ENCODE measurements around the gene CLEC16A.

Gene CLEC16A

DNA sequence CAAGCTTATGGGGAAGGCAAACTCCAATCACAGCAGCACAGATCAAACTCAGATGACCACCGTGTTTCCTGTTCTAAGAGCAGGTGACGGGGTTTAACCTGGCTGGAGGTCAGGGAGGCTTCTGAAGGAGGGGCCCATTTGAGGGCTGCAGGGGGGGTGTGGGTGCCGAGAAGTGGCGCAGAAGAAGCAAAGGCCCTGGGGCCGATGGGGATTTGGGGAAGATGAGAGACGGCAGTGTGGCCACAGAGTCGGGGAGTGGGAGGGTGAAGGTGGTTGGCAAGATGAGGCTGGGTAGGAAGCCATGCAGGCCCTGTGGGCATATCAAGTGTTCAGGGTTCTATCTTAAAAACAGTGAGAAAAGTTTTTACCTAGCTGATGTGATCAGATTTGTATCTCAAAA lies 122.9 kb downstream of the CLEC16A start:
- no peak for DNase-seq

DNA sequence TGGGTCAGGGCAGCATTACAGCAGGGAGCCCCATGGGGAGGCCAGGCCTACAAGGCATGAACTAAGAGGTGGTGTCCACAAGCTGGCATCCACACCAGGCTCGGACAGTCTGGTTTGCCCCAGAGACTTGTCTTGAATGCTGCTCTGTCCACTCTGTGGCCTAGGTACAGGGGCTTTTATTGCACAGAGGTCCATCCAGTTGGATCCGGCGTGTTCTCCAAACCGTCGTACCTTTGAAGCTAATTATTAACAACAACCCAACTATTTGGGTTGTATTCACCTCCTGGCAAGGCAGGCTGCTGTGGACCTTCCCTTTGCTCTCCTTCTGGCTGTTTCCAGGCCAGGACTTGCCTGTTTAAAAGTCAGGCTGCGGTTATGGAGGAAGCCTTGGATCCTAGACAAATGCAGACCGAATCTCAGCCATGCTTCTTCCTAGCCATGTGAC lies 123.4 kb downstream of the CLEC16A start:
- no peak for DNase-seq

DNA sequence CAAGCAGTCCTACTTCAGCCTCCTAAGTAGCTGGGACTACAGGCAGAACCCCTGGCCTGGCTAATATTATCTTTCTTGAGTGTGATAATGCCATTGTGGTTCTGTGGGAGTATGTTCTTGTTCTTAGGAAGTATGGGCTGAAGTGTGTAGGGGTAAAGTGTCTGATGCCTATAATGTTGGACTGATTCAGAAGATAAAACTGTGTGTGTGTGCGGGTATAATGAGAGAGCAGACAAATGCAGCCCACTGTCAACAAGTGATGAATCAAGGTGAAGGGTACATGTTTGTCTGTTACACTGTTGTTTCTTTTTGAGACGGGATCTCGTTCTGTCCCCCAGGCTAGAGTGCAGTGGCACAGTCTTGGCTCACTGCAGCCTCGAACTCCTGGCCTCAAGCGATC lies 127.5 kb downstream of the CLEC16A start:
- DNase-seq, result no peak

DNA sequence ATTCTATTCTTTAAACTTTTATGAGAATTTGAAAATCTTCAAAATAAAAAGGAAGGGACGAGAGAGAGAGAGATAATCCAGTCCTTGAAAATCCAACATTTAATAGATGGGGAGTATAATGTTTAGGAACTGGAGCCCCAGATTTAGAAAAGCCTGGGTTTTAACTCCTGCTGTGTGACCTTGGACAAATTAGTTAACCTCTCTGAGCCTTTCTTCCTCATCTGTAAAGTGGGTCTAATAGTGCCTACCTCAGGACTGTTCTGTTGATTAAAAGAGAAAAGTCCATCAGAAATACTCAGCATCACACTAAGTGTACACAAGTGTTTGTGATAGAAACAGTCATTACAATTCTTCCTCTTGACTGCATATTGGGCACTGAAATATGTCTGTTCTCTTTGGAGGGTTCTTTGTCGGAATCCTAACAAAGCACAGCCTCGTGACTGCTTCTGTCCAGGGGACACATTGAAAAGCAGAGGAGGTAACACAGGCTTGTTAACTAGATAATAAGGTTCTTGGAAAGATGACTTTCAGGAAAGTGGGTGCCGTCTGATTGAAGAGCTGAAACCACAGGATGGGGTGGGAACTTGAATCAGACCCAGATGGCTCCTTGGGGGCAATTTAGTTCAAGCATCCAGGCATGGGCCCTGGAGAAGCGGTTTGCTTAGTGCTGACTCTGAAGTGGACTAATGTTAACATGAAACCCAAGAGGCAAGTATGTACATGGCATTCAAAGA lies 128.2 kb downstream of the CLEC16A start:
- no peak for DNase-seq

DNA sequence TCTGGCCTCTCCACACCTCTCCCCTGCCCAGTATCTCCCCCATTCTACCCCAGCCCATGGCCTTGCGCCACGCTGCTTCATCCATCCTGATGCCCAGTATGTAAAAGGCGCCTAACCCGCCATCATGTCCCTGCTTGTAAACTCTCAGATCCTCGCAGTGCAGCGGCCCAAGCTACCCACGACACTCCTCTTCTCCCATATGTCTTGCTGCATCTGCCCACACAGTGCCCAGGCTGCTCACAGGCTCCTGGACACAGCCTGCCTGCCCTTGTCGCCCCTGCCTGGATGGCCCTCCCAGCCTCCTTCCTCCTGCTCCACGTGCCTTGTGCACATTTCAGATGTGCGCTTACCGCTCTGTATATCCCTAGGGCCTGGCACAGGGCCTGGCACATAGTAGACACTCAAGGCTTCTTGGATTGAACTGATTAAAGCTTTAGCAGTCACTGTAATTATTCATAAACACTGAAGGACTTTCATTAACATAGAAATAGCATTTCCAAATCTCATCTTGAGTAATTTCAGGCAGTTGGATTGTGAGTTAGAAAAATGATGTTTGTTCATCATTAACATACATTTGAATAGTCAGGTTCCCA lies 129.1 kb downstream of the CLEC16A start:
- no peak for DNase-seq

DNA sequence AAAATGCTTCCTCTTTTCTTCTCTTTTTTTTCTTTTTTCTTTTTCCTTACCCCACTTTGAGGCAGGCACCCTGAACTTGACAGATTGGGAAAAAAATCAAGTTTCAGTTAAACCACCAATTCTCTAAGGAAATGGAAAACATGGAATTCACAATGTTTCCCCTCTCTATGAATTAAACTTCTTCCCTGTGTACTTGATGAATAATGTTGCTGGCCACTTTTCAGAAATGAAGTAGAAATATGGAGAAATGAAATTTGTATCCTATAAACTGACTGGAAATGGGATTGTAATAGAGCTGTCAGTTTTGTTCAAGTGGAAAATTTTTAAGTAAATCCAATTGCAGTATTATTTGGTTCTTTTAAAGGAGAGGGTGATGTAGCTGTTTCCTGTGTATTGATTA lies 129.8 kb downstream of the CLEC16A start:
- DNase-seq, result no peak

DNA sequence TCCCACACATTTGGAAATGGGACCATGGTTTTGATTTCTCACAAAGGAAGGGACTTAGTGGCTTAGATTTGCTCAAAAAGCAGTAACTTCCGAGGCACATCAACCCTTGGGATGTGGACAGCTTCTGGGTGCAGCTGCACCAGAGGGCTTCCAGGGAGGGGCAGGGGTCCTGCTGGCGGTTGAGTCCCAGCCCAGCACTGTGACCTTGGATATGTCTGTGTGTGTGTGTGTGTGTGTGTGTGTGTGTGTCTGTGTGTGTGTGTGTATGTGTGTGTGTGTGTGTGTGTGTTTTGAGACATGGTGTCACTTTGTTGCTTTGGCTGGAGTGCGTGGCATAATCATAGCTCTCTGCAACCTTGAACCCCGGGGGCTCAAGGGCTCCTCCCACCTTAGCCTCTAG lies 130.8 kb downstream of the CLEC16A start:
- no peak for DNase-seq

DNA sequence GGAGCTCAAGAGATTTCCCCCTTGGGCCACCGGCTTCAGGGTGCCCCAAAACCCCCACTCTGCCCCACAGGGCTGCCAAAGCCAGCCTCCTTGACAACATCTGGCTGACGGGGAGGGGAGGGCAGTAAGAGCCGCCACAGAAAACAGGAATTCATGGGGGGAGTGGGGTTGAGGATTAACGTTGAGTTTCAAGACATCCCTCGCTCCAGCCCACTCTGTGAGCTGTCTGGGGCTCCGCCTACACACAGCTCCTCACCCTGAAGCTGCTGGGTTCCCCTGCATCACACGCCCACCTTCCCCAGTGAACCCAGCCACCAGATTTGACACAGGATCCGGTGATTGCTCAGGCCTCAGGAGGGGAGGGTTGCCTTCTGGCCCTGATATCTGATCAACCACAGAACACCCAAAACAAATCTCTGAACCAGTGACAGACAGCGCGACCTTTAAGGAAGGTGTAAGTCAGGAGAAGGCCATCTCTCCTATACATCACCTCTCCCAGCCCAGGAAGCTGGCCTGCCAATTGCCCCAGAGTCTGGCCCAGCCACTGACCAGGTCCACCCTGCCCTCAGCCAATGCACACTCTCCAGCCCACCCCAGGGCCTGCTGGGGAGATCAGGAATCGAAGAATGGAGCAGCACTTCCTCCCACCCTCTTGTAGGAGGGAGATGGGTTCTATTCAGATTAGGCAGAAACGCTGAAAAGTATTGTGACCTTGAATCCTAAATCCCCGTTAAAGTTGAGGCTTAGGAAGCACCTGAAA lies 132.1 kb downstream of the CLEC16A start:
- no peak for DNase-seq

DNA sequence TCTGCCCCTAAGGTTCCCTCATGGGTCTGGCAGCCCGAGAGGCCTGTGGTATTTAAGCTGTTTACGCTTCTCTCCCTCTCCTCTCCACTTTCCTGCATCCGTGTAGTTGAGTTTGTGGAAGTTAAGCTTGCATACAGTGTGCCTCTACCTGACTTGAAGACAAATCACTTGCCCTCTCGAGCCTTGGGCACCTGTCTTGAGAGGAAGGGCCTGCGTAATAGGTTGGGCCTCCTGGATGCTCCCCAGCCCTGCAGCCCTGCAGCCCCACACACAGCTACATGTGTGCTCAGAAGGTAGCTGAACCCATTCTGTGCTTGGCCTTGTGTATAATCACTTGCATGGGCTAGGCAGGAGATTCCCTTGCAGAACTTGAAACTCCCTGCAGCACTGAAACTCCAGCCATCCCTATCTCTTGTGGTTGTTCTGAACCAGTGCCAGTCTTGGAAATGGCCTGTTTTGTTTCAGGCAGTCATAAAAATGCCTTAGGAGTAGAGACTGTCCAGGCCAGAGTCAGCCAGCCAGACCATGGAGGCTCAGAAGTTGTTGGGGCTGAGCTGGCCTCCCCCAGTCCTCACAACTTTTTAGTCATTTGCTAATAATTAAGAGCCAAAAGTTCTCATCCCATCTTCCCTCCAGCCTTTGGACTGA lies 134.6 kb downstream of the CLEC16A start:
- DNase-seq, result no peak

DNA sequence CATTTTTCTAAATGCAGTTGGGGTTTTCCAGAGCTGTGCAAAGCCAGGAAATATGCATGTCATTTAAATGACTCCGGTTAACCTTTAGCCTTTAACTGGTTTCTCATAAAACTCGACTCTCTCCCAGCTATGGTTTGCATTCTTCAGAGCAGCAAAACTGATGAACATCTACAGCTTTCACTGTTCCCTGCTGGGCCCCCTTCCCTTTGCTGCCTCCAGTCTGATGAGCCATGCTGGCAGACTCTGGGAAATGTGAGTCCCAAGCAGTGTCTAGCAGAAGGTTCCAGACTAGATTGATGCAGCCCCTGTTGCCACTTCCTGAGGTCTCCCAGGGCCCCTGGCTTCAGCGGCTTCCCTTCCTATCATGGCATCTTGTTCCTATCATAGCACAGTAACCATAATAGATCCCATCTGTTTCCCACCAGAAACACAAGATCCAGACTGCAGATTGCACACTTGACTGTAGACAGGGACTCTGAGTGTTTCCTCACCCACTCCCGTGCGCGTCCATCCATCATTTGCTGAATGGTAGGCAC lies 135.4 kb downstream of the CLEC16A start:
- no peak for DNase-seq

DNA sequence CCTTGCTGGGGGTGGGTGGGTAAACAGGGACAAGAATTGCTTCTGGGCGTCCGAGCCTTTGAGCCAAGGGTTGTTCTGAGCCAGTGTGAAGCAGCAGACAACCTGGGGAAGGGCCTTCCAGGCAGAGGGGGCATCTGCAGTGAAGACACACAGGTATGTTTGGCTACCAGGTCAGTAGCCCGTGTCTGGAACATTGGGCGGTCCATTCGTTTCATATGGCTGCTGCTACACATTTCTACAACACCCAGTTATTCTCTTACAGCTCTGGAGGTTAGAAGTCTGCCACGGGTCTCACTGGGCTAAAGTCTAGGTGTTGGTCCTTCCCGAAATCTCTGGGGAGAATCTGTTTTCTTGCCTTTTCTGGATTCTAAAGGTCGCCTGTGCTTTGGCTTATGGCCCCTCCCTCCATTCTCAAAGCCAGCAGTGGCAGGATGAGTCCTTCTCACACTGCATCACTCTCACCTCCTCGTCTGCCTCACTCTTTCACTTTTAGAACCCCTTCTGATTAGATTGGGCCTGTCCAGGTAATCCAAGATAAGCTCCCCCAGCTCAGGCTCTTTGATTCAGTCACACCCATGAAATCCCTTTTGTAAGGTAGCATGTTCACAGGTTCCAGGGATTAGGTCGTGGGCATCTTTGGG lies 136.1 kb downstream of the CLEC16A start:
- DNase-seq, result no peak

DNA sequence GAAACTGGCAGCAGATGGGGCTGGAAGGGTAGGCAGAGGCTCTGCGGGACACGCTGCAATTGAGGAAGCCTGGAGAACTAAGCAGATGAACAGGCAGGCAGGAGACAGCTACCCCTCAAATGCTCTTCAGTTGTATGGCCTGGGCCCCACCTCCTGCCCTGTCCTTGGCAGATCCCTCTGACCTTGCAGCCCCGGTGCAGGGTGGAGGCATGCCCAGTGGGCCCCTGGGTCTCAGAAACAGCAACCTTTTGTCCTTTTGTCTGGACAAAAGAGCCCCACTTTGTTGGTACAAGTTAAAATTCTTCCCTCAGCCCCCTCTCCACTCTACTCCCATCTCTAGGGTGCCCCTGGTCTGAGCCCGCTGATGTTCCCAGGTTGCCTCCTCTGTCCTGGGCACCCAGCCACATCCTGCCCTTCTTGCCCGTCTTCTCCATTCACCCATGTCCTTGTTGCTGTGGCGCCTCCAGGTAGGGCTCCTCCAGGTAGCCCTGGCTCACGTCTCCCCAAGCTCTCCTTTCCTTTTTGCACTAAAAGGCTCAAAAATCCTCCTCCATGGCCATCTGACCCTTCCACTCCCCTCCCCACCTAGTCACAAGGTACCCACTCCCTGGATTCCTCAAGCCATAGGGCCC lies 136.8 kb downstream of the CLEC16A start:
- no peak for DNase-seq

DNA sequence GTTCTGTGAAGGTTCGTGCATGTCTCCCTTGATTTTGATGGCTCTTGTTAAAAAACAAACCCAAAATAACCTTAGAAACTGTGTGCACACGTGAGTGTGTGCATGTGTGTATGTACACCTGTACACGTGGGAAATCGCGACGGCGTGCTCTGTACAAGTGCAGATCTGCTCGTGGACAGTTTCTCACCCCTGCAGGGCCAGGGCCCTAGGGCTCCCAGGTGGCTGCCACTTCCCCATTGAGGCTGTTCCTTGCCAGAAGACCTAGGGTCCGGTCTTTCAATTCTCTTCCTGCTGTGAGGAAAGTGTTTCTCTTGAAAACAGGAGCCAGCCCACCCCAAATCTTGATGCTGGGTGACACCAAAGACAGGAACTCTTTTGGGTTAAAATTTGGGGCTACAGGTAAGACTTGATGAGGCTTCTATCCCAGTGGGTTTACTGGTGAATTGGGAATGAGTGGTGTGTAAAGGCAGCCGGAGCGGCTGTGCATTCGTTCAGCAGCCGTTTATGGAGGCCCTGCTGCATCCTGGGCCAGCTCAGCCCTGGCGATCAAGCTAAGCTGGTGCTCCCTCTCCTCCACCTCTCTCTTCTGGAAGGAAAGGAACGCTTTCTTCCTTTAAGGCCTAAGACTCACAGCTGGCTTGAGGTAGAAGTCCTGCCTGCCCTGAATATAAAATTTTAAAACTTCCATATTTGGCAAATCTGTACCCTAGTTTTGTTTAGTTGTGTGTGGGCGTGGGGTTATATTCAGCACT lies 137.9 kb downstream of the CLEC16A start:
- no peak for DNase-seq

DNA sequence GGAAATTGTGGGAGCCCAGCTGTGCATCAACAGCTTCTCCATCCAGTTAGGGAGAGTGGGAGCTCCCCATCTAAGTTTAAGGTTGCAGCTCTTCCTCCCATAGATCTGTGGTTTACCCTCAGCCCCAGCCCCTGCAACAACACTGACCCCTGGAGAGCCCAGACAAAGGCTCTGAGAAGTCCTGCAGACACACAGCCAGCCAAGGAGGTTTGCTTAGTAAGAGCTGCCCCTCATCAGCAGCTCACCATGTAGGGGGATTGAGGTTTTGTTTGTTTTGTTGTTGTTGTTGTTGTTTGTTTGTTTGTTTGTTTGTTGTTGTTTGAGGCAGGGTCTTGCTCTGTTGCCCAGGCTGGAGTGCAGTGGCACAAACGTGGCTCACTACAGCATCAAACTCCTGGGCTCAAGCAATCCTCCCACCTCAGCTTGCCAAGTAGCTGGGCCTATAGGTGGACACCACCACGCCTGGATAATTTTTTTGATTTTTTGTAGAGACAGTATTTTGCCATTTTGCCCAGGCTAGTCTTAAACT lies 138.6 kb downstream of the CLEC16A start:
- DNase-seq, result no peak

DNA sequence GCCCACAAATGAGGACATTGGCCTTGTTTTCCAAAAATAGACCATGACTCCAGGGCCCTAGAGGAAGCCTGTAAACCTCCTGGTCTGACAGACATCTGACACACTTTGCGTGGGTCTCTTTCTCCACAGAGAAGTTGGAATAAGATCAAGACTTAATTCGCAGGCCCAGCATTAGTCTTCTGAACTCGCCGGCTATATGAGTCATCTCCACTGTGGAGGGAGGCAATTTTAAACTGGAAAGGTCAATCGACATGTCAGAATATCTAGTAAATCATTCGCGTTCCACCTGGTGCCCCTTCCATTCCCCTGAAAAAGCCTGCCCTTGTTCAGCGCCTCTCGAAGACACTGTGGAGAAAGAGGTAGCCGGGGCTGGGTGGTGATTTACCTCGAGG lies 140.1 kb downstream of the CLEC16A start:
- no peak for DNase-seq

DNA sequence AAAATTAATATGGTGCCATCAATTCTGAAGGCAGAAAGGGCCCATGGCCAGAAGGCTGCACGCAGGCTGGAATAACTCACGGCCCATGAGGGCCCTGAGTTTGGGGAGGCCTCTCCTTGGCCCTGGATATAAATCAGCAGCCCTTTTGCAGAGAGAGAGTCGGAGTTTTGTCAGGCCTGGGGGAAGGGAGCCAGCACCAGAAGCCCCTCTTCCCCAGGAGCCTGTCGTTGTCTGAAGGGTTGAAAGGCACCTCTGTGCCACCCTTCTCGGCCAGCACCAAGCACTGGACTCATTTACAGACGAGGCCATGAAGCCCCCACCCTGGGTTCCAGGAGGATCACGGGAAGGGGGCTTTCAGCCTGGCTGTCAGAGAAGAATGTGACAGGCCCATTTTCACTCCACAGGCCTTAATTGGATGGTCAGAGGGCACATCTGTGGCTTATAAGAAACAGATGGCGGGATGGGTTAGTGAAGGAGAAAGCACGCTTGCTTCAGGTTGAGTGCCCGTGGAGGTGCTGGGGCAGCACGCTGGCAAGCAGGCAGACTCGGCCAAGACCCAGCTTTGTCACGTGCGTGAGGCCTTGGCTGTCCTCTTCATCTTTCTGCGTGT lies 140.6 kb downstream of the CLEC16A start:
- DNase-seq, result no peak

DNA sequence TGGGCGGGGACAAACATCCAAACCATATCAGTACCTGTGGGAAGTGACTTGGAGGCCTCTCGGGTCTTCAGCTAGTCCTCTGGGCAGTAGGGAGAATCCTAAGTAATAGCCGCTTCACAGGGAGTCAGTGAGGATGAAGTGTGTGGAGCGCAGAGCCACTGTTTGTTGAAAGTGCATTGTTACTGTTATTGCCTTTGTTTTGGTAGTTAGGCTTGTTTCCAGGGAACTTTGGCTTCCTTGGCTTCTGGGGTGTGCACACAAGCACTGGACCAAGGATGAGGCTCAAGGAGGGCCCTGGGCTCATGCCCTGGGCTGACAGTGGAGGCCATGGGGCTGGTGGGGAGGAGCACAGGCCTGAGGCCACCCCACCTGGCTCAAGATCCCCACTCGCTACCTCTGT lies 141.6 kb downstream of the CLEC16A start:
- no peak for DNase-seq

DNA sequence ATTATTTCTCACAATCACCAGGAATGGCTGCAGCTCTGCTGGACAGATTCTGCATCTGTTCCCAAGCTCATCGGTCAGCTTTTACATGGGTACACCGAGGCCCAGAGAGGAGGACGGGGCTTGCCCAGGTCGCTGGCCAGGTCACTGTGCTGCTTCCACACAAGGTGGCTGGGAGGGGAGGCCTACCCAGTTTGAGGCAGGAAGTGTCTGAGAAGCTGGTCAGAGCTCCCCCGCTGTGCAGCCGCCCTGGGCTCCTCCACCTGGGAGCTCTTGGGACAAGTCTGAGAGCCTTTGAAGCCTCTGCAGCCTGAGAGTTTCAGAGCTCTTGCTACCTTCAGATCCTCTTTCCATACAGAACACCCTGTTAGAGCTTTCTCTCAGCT lies 143.3 kb downstream of the CLEC16A start:
- DNase-seq, result no peak

DNA sequence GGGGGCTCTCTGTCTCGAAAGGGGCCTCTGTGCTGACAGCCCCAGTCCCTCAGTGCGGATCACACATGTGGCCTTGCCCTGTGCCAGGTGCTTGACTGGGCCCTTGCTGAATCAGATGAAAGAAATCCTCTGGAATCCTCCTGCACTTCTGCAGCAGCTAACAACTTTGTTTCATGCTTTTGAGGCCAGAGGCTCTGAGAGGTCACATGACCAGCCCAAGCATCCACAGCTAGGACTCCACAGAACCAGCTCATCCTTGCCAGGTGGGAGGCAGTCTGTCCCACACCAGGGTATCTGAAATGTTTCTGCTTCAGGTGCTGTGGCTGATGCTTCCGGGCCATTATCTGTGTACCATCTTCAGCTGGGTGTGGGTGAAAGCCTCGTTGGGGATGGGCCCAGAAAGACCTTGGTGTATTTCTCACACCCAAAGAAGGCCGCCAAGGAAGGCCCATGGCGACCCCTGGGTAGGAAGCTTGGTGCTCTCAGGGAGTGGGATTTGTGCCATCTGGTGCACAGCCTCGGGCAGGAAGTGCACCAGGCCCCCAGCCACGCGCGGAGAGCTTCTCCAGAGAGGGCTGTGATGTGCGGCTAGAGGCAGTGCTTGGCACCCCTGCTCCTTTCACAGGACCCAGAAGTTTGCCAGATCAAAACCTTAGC lies 143.8 kb downstream of the CLEC16A start:
- DNase-seq, result no peak

DNA sequence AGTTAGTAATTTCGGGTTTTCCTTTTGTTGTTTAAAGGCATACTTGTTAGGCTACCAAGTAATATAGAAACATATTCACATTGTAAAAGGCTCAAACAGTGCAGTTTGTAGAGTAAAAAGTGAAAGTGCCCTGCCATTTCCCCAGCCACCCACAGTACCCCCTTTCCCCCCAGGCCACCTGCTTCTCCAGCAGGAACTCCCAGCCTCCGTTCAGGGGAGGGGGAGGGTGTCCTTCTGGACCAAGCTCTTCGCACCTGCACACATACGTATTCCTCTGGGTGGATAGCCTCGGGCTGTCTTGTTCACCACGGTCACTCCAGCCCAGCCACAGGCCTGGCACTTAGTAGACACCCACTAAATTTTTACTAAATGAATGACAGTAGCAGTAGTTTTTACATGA lies 144.5 kb downstream of the CLEC16A start:
- peak; percentile 66 for DNase-seq

Data from NCI-H146 (cell line).